GM10266 (cell line): ENCODE data around the gene ABCA4.
"Not testable (repeated sequence)": the region's sequence is repeated elsewhere in the genome, so short reads cannot be mapped to it uniquely, and the experiment has no call there.

Source experiments
- DNase-seq: peaks from one replicate; pipeline ENCODE4 v3.0.0; 2012; ENCODE audit errors: extremely low spot score
- CTCF ChIP-seq: IDR thresholded peaks from 2 replicates; pipeline ENCODE4 v1.5.1; 2012; ENCODE audit warnings: mild to moderate bottlenecking, low read depth; ENCODE audit not compliant: control insufficient read depth, insufficient read depth; ENCODE audit errors: missing control alignments

ABCA4 gene

DNA sequence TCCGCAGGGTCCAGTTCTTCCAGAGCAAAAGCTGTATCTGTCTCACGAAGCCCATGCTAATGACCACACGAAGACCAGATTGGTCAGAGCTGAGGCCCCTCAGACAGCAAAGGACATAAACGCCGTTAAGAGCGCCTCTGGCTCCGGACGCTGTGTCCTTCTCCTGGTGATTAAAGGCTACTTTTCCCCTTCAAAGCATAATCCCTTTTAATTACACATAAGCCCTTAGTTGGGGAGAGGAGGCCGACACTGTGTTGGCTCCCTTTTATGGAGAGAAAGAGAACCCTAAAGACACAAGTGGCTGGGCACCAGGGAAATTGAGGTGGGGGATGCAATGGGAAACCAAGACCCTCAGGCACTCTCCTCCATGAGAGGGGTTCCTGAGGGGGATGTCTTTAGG is at the start of gene ABCA4:
Gene ABCA4, minus strand, starts transcription at position 158 of the 400 bp plus-strand sequence. Its CDS starts 103 bp downstream, at position 55.
- TF ChIP-seq CTCF: no peak
- DNase-seq: no peak

- DNase-seq: no peak
- no peak for TF ChIP-seq CTCF
Measured at GRCh38 chr1:94169126-94169525, 48.2 kb upstream of the ABCA4 start.

DNA sequence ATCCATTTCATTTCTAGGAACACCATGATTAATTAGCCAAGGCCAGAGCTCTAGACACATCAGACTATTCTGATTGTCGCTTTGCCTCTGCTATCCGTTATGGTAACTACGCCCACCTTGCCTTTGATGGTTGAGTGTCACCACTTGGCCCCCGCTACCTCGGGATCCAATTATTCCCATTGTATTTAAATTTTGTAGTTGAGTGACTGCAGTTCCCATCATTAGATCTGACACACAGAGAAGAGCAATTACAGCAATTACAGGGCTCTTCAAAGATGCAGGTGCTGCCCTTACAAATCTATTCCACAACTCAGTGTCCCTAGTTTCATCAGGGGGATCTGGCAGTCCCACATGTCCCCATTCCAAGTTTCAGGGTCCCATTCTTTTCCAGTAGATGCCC is 44.9 kb upstream of the ABCA4 start:
- no peak for TF ChIP-seq CTCF
- no peak for DNase-seq

DNA sequence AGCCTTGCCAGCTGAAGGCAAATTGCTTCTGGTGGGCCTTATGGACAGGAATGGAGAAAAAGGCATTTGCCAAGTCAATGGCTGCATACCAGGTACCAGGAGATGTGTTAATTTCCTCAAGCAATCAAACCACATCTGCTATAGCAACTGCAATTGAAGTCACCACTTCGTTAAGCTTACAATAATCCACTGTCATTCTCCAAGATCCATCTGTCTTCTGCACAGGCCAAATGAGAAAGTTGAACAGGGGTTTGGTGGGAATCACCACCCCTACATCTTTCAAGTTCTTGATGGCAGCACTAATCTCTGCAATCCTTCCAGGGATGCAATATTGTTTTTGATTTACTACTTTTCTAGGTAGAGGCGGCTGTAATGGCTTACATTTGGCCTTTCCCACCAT is 43.9 kb upstream of the ABCA4 start:
- not testable (repeated sequence) for DNase-seq

- DNase-seq: not testable (repeated sequence)
Measured at GRCh38 chr1:94164121-94164520, 43.2 kb upstream of the ABCA4 start.

- DNase-seq: not testable (repeated sequence)
Measured at GRCh38 chr1:94163249-94163648, 42.3 kb upstream of the ABCA4 start.

GRCh38 chr1:94160811-94161210 is 39.9 kb upstream of the ABCA4 start:
- DNase-seq: no peak
- no peak for TF ChIP-seq CTCF

GRCh38 chr1:94156096-94156625 is 35.2 kb upstream of the ABCA4 start:
- no peak for DNase-seq
- no peak for TF ChIP-seq CTCF

DNA sequence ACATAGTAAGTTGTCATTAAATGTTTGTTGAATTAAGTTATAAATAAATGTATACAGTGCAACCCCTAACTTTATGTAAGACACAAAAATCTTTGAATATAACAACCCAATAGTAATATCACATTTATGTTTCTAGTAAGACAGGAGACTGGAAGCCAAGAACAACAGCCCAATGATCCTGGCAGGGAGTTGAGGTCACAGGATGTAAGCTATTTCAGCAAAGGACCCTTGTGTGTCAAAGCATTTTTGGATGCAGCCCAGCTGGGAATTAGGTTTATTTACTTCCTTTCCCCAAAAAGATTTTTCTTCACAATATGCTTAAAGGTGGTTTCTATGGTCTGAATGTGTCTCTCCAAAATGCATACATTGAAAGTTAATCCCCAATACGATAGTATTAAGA is 34.0 kb upstream of the ABCA4 start:
- no peak for DNase-seq

More for the DNA sequence above, 34.0 kb upstream of the ABCA4 start:
- TF ChIP-seq CTCF: no peak
